Astrocyte (in vitro differentiated cells and primary cell): ENCODE data around the gene BCL2.

Experiments used
- EZH2 ChIP-seq: IDR thresholded peaks from 2 replicates; pipeline ENCODE4 v1.6.1; 2012; ENCODE audit warnings: mild to moderate bottlenecking, low read length, inconsistent platforms; ENCODE audit not compliant: insufficient read depth
- TF ChIP-seq, protein P1 (sequence below): IDR thresholded peaks from 2 replicates; pipeline ENCODE4 v1.5.1; 2011; ENCODE audit warnings: low read depth, mild to moderate bottlenecking, inconsistent platforms, low read length, moderate library complexity; ENCODE audit not compliant: insufficient read depth

DNA sequence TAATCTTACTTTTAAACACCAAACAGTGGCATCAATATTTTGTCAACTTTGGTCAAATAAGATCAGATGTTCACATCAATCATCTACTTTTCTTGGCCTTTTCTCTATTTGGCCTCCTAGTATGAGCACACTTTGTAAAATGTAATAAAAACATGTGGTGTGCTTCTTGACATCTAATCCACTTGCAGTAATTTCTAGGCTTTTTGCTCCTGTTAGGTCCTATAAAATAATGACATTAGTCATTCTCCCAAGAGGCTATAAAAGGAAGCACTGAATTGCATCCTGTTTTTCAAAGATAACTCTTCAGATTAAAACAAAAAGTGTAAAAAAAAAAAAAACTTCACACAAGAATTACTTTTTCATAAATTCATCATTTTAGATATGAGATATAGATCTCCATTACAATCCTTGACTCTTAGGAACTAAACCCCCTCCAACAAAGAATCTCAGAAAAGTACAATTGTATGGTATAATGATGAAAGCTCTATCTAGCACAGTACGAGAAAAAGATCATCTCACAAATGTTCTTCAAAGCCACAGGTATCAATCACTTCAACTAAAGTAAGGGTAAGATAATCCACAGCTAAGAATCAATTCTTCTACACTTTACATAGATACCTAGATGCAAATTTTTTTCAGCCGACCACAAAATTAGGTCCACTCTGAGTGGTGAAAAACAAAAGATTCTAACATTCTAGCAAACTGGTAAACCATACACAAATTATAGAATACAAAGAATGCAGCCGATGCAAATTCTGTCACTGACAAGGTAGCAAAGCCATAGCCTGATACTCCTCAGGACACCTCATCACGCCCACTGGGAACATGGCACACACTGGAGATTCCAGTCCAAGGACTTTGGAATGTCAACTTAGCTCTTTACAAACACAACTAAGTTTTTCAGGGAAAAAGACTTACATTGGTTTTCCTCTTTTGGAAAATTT lies 2.7 kb downstream of the BCL2 start:
- TF ChIP-seq, protein P1, sequence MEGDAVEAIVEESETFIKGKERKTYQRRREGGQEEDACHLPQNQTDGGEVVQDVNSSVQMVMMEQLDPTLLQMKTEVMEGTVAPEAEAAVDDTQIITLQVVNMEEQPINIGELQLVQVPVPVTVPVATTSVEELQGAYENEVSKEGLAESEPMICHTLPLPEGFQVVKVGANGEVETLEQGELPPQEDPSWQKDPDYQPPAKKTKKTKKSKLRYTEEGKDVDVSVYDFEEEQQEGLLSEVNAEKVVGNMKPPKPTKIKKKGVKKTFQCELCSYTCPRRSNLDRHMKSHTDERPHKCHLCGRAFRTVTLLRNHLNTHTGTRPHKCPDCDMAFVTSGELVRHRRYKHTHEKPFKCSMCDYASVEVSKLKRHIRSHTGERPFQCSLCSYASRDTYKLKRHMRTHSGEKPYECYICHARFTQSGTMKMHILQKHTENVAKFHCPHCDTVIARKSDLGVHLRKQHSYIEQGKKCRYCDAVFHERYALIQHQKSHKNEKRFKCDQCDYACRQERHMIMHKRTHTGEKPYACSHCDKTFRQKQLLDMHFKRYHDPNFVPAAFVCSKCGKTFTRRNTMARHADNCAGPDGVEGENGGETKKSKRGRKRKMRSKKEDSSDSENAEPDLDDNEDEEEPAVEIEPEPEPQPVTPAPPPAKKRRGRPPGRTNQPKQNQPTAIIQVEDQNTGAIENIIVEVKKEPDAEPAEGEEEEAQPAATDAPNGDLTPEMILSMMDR, result no peak
- no peak for TF ChIP-seq EZH2
